ENCODE measurements around the gene CFAP69.
"Not testable (repeated sequence)": the region's sequence is repeated elsewhere in the genome, so short reads cannot be mapped to it uniquely, and the experiment has no call there.

CFAP69 gene

GRCh38 chr7:90236721-90237289 lies 8.2 kb upstream of the CFAP69 start:
- no peak for DNase-seq

- no peak for DNase-seq
Observed at GRCh38 chr7:90238022-90238421, 7.0 kb upstream of the CFAP69 start.

- DNase-seq = no peak
Observed at GRCh38 chr7:90238583-90238982, 6.4 kb upstream of the CFAP69 start.

- DNase-seq = no peak
Observed at GRCh38 chr7:90239050-90239449, 5.9 kb upstream of the CFAP69 start.

GRCh38 chr7:90239625-90240228 lies 5.2 kb upstream of the CFAP69 start:
- DNase-seq = no peak

GRCh38 chr7:90242369-90243168 lies 2.4 kb upstream of the CFAP69 start:
- DNase-seq = no peak

GRCh38 chr7:90243556-90243955 lies 1.4 kb upstream of the CFAP69 start:
- no peak for DNase-seq

GRCh38 chr7:90244565-90244908 lies 437 bp upstream of the CFAP69 start:
- no peak for DNase-seq

- DNase-seq = no peak
Observed at GRCh38 chr7:90246171-90246570, 1.2 kb downstream of the CFAP69 start.

- DNase-seq = no peak
Observed at GRCh38 chr7:90248706-90249105, 3.7 kb downstream of the CFAP69 start.

GRCh38 chr7:90250601-90251303 lies 5.8 kb downstream of the CFAP69 start:
- DNase-seq = no peak

GRCh38 chr7:90251304-90251635 lies 6.3 kb downstream of the CFAP69 start:
- DNase-seq = no peak

- DNase-seq = not testable (repeated sequence)
Observed at GRCh38 chr7:90256011-90256410, 11.0 kb downstream of the CFAP69 start.

- DNase-seq = no peak
Observed at GRCh38 chr7:90256778-90257177, 11.8 kb downstream of the CFAP69 start.

- DNase-seq = no peak
Observed at GRCh38 chr7:90261441-90261840, 16.5 kb downstream of the CFAP69 start.

GRCh38 chr7:90262438-90262837 lies 17.5 kb downstream of the CFAP69 start:
- peak; percentile 6 for DNase-seq

GRCh38 chr7:90266808-90267207 lies 21.8 kb downstream of the CFAP69 start:
- no peak for DNase-seq

GRCh38 chr7:90267263-90267858 lies 22.4 kb downstream of the CFAP69 start:
- DNase-seq = no peak

- no peak for DNase-seq
Observed at GRCh38 chr7:90269163-90269562, 24.2 kb downstream of the CFAP69 start.

- DNase-seq = no peak
Observed at GRCh38 chr7:90270431-90271178, 25.6 kb downstream of the CFAP69 start.

GRCh38 chr7:90271753-90272152 lies 26.8 kb downstream of the CFAP69 start:
- DNase-seq = no peak

- no peak for DNase-seq
Observed at GRCh38 chr7:90272242-90272641, 27.3 kb downstream of the CFAP69 start.

GRCh38 chr7:90274161-90274560 lies 29.2 kb downstream of the CFAP69 start:
- DNase-seq = no peak

Measured in NCI-H345 (cell line).